Pancreas (tissue), 10 donors: ENCODE results near the gene DBR1. TPM values are rescaled to one million over a fixed set of nuclear protein-coding genes. Genes with fewer than 3 reads are reported as not detected.

Source experiments
- ATAC-seq, 4 donors: fragments of 200-7000 bp; cut with Tn5 transposase; one replicate each; pipeline versions ENCODE4 v1.8.0 to v1.9.1; 2020; ENCODE audit warnings: mild to moderate bottlenecking in 4 of 4, moderate library complexity in 4 of 4
- DNase-seq, 6 donors: peaks; one replicate each; pipeline ENCODE4 v3.0.0-alpha.2; 2020
- FAIRE-seq: peaks from 2 replicates; lab custom pipeline; 2012; peaks lifted over from hg19 to GRCh38; lab: Jason Lieb, UNC
- H3K27ac ChIP-seq, 4 donors: fragments of 200-600 bp; sonication (generic); 1 replicate in 3 of 4; 2 replicates in 1 of 4; pipeline versions ENCODE4 v1.5.0 to v1.8.0; 2020
- H3K27me3 ChIP-seq, 4 donors: fragments of 200-600 bp; one replicate each; pipeline ENCODE4 v1.8.0; 2021
- H3K36me3 ChIP-seq, 3 donors: fragments of 200-600 bp; sonication (generic) in 1 of 3; one replicate each; pipeline versions ENCODE4 v1.5.0 to v1.8.0; 2020 to 2021
- H3K4me1 ChIP-seq, 3 donors: fragments of 200-600 bp; one replicate each; pipeline ENCODE4 v1.8.0; 2021
- H3K4me3 ChIP-seq, 4 donors: fragments of 200-600 bp; sonication (generic) in 2 of 4; one replicate each; pipeline versions ENCODE4 v1.5.0 to v1.8.0; 2020 to 2021
- H3K9me3 ChIP-seq, 4 donors: fragments of 200-600 bp; one replicate each; pipeline ENCODE4 v1.8.0; 2021
- WGBS, 2 donors: extraction: QIAGEN DNeasy Blood & Tissue Kit; methylation state at CpG; one replicate each; pipeline ENCODE4 v1.1.7; 2013; 5-methylcytosine and 5-hydroxymethylcytosine counted together
- intact Hi-C, 3 donors: fragments of 100-400 bp; cut with DNase I; formaldehyde crosslinking; loops; one replicate each; pipeline versions ENCODE4 v1.11.1 to v1.14.2; 2022
- polyA plus RNA-seq, 2 donors: library from polyadenylated mRNA; stranded (reverse); fragments of 200-250 nt; gene quantifications; one replicate each; pipeline ENCODE4 v1.2.3, GENCODE V29; 2013
- total RNA-seq, 6 donors: library from RNA; stranded (reverse); fragmentation: NEBNext Ultra II Directional in 4 of 6; extraction: Animal tissue kit (Norgen Biotek cat#: 25700) in 4 of 6; gene quantifications; one replicate each; pipeline versions ENCODE4 v1.2.1 to v1.2.4, GENCODE V29; 2021 to 2023
- TF ChIP-seq, protein P1 (sequence below), 4 donors: fragments of 200-600 bp; sonication (generic) in 3 of 4; IDR thresholded peaks; one replicate each; pipeline versions ENCODE4 v1.5.0 to v1.8.0; 2021; ENCODE audit warnings: antibody characterized with exemption in 4 of 4
- donor health status: healthy with polysubstance abuse.
- donor health status: DM: no; HTN: no; CAD: no; lungs with moderate emphysema.
- donor health status: DM: no; HTN: no; CAD: no.
- donor health status: control.
- donor health status: control.
- donor health status: Bipolar disorder and iron deficiency.
- donor health status: DM: yes; HTN: yes; CAD: no.
- donor health status: DM: no; HTN: no; CAD: no.
- donor health status: DM: no; HTN: no; CAD: no.
- donor health status: DM: yes; HTN: yes; CAD: no.

DBR1 gene
- total and polyA plus RNA-seq, 8 donors, result 3.5 to 12.2 (median 6.3) TPM

GRCh38 chr3:138205527-138205926, 30.8 kb upstream of the DBR1 start:
- no peaks in the 10 kb centered on the region for H3K27me3 ChIP-seq
- ATAC-seq (no peak), DNase-seq (no peak), FAIRE-seq (no peak)
- H3K4me3 ChIP-seq, result no peak overlapping the region
- 66 to 75% methylated on average over 5 of the region's 5 CpGs for WGBS, 2 donors
- H3K4me1 ChIP-seq, result peaks cover 0 to 3% (median 0%) of the 10 kb centered on the region in 3 donors
- intact Hi-C loops, result no loop called here
- H3K36me3 ChIP-seq, result no peaks in the 10 kb centered on the region
- TF ChIP-seq, protein P1, sequence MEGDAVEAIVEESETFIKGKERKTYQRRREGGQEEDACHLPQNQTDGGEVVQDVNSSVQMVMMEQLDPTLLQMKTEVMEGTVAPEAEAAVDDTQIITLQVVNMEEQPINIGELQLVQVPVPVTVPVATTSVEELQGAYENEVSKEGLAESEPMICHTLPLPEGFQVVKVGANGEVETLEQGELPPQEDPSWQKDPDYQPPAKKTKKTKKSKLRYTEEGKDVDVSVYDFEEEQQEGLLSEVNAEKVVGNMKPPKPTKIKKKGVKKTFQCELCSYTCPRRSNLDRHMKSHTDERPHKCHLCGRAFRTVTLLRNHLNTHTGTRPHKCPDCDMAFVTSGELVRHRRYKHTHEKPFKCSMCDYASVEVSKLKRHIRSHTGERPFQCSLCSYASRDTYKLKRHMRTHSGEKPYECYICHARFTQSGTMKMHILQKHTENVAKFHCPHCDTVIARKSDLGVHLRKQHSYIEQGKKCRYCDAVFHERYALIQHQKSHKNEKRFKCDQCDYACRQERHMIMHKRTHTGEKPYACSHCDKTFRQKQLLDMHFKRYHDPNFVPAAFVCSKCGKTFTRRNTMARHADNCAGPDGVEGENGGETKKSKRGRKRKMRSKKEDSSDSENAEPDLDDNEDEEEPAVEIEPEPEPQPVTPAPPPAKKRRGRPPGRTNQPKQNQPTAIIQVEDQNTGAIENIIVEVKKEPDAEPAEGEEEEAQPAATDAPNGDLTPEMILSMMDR (IDR thresholded peaks at IDR 0.05), result no peak
- H3K27ac ChIP-seq, result no peak overlapping the region
- H3K9me3 ChIP-seq, result no peaks in the 10 kb centered on the region

GRCh38 chr3:138203938-138204337, 29.2 kb upstream of the DBR1 start:
- no peak overlapping the region for H3K27ac ChIP-seq
- DNase-seq (no peak), FAIRE-seq (no peak), ATAC-seq (no peak)
- H3K36me3 ChIP-seq, result no peaks in the 10 kb centered on the region
- H3K27me3 ChIP-seq, result no peaks in the 10 kb centered on the region
- TF ChIP-seq, protein P1 (IDR thresholded peaks at IDR 0.05), result no peak
- 89 to 90% methylated on average over 4 of the region's 4 CpGs for WGBS, 2 donors
- H3K4me3 ChIP-seq, result no peak overlapping the region
- no peaks in the 10 kb centered on the region for H3K9me3 ChIP-seq
- H3K4me1 ChIP-seq, result no peaks in the 10 kb centered on the region
- intact Hi-C loops, result no loop called here

DNA sequence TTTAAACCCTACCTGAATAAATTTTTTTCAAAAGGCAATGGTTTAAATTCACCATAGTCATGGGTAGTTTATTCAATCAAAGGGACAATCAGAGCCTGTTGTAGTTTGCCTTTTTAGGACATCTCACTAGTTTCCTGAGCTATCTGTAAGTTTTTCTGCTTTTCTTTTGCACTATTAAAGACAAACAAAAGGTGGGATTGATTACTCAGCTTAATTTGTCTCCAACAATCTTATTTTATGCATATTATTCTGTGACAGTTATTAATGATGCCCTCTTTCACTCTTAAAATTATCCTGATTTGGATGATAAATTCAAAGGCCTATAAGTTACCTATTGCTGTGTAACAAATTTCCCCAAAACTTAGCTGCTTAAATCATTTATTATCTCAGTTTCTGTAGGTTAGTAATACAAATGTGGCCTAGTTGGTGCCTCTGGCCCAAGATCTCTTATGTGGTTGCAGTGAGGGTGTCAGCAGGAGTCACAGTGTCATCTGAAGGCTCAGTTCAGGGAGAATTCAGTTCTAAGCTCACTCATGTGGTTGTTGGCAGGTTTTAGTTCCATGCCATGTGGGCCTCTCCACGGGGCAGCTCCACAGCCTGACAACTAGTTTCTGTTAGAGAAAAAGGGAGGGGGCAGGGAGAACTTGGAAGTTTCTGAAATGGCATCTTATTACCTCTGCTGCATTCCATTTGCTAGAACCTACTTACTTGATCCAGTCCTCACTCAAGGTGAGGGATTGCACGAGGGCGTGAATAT, 28.4 kb upstream of the DBR1 start:
- FAIRE-seq, result no peak
- no peak overlapping the region for H3K4me3 ChIP-seq
- H3K36me3 ChIP-seq, result no peaks in the 10 kb centered on the region
- intact Hi-C loops, result no loop called here
- no peaks in the 10 kb centered on the region for H3K4me1 ChIP-seq
- no peak for DNase-seq
- no peak for ATAC-seq
- TF ChIP-seq, protein P1 (IDR thresholded peaks at IDR 0.05), result no peak
- H3K27ac ChIP-seq, result no peak overlapping the region
- H3K27me3 ChIP-seq, result no peaks in the 10 kb centered on the region
- WGBS, 2 donors, result 93 to 95% methylated on average over 3 of the region's 3 CpGs
- H3K9me3 ChIP-seq, result no peaks in the 10 kb centered on the region

GRCh38 chr3:138200424-138200823, 25.7 kb upstream of the DBR1 start:
- FAIRE-seq (no peak), ATAC-seq (no peak), DNase-seq (no peak)
- 77 to 90% methylated on average over 1 of the region's 1 CpG for WGBS, 2 donors
- Histone ChIP-seq H3K27ac (no peak overlapping the region), H3K27me3 (no peaks in the 10 kb centered on the region), H3K4me1 (no peaks in the 10 kb centered on the region), H3K36me3 (no peaks in the 10 kb centered on the region), H3K9me3 (no peaks in the 10 kb centered on the region), H3K4me3 (no peak overlapping the region)
- intact Hi-C loops, result no loop called here
- TF ChIP-seq, protein P1 (IDR thresholded peaks at IDR 0.05), result no peak

DNA sequence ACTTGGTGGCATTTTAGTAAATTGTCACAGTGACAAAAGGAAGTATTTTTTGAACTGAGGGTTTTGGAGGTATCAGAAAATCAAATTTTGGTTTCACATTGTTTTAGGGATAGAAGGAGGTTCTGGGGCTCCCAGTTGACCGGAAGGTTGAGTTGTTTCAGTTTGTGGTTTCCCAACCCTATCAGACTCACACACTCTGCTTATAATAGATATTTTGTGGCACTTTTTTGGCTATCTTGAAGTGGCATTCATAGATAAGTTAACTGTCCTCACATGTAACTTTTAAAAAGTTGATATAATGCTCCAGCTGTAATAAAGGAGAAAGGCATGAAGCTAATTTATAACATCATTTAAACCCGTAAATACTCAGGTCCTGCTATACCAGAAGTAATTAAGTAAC, 25.1 kb upstream of the DBR1 start:
- 79 to 91% methylated on average over 2 of the region's 2 CpGs for WGBS, 2 donors
- no peak for FAIRE-seq
- H3K36me3 ChIP-seq, result no peaks in the 10 kb centered on the region

More for the DNA sequence above, 25.1 kb upstream of the DBR1 start:
- DNase-seq (no peak), ATAC-seq (no peak)
- H3K27ac ChIP-seq, result no peak overlapping the region
- no peak overlapping the region for H3K4me3 ChIP-seq
- no peaks in the 10 kb centered on the region for H3K27me3 ChIP-seq
- H3K9me3 ChIP-seq, result no peaks in the 10 kb centered on the region
- H3K4me1 ChIP-seq, result no peaks in the 10 kb centered on the region
- intact Hi-C loops, result no loop called here
- TF ChIP-seq, protein P1 (IDR thresholded peaks at IDR 0.05), result no peak
